Measurements from ENCODE around the gene PRKAR1B. TPM values are rescaled to one million over a fixed set of nuclear protein-coding genes. Genes with fewer than 3 reads are reported as not detected.
A peak's percentile ranks its signal among the peaks of the same experiment; 100 is the strongest.

Gene PRKAR1B
- total and polyA plus RNA-seq, 10 of the 15 experiments (the other 5 are each of a cell fraction or from before 2014, with no cell fraction given): 1.4 to 45.6 (median 19.3) TPM

- TF ChIP-seq YY1 (IDR thresholded peaks at IDR 0.05; ENCODE audit: low read depth, low read length): 0 out of 2 replicates have a peak, but pooled peaks have one; percentile 57
- no peak for TF ChIP-seq BCL3 (IDR thresholded peaks at IDR 0.05; ENCODE audit: borderline replicate concordance, insufficient read depth, low read depth, low read length, poor library complexity, severe bottlenecking)
Observed at GRCh38 chr7:774161-775109, 47.4 kb upstream of the PRKAR1B start (continued).

GRCh38 chr7:773622-773915 is 46.5 kb upstream of the PRKAR1B start:
- in situ Hi-C loops (cut with MboI): no loop called here
- Histone ChIP-seq H3K27ac (ENCODE audit: control insufficient read depth, insufficient read depth) (no peak overlapping the region), H3K27me3 (replicated peaks in 1 of 2; ENCODE audit: control insufficient read depth in 2 of 2, insufficient read depth in 2 of 2, low read length in 1 of 2) (no peaks in the 10 kb centered on the region), H3K9ac (ENCODE audit: control insufficient read depth, insufficient read depth, low read length) (no peak overlapping the region), H3K4me3 (no peak overlapping the region), H3K4me1 (ENCODE audit: control insufficient read depth, insufficient read depth, low read length) (no peaks in the 10 kb centered on the region), H4K20me1 (ENCODE audit: control insufficient read depth, insufficient read depth) (no peaks in the 10 kb centered on the region), H3K9me3 (replicated peaks; ENCODE audit: control insufficient read depth, insufficient read depth, low read length) (no peaks in the 10 kb centered on the region), H2AFZ (ENCODE audit: control insufficient read depth, low read depth, low read length) (no peak overlapping the region), H3K4me2 (ENCODE audit: control insufficient read depth, insufficient read depth) (no peak overlapping the region), H3K79me2 (ENCODE audit: control insufficient read depth, insufficient read depth, low read length) (no peaks in the 10 kb centered on the region), H3K36me3 (ENCODE audit: control insufficient read depth in 2 of 2, insufficient read depth in 2 of 2, low read length in 1 of 2) (peaks cover 0 to 2% of the 10 kb centered on the region in 2 experiments; a peak in 3 of 4 replicates)
- FAIRE-seq (no peak), ATAC-seq (no peak), DNase-seq (ENCODE audit: low read depth, low spot score) (no peak)
- CTCF ChIA-PET: interaction anchor here (1.3 to 1.4 kb wide), 2 partner anchors 42 to 452 kb away, joined by 3 to 6 read pairs; no protein-coding TSS in a partner anchor
- intact Hi-C loops (cut with micrococcal nuclease; ENCODE audit: unreplicated experiment): loop anchor here (5.0 kb wide), 1 partner anchor 451 kb away; no protein-coding TSS in a partner anchor
- WGBS (ENCODE audit: insufficient coverage, insufficient replicate concordance, low lambda C conversion rate, missing lambda C conversion rate): 89% methylated on average over 12 of the region's 12 CpGs
- RAD21 ChIA-PET (ENCODE audit: unreplicated experiment): no interaction called here
- POLR2A ChIA-PET: no interaction called here
- BruUV-seq (replicated peaks): no TSS peak
- SMC1A ChIA-PET (ENCODE audit: uncharacterized antibody, unreplicated experiment): no interaction called here
- TF ChIP-seq CHD4 (IDR thresholded peaks at IDR 0.05) (no peak), RB1 (IDR thresholded peaks at IDR 0.05; ENCODE audit: borderline replicate concordance) (no peak), ZZZ3 (IDR thresholded peaks at IDR 0.05; ENCODE audit: control insufficient read depth, insufficient read length, low read depth) (no peak), EP300 (IDR thresholded peaks at IDR 0.05; ENCODE audit: borderline replicate concordance in 1 of 2, control insufficient read depth in 1 of 2, low read depth in 2 of 2, low read length in 2 of 2) (no peak), EZH2 (IDR thresholded peaks at IDR 0.05; ENCODE audit: borderline replicate concordance, control insufficient read depth, low read depth, low read length) (no peak), ELK1 (IDR thresholded peaks at IDR 0.05; ENCODE audit: low read depth, low read length) (no peak), NR2F1 (conservative IDR thresholded peaks at IDR 0.05) (no peak), RFX5 (IDR thresholded peaks at IDR 0.05; ENCODE audit: low read depth, low read length) (no peak), USF2 (IDR thresholded peaks at IDR 0.05; ENCODE audit: borderline replicate concordance, low read depth, low read length) (no peak), TCF7 (IDR thresholded peaks at IDR 0.05; ENCODE audit: borderline replicate concordance) (no peak), YBX1 (IDR thresholded peaks at IDR 0.05) (no peak), EGR1 (IDR thresholded peaks at IDR 0.05; ENCODE audit: borderline replicate concordance in 1 of 2, low read depth in 2 of 2, low read length in 2 of 2) (no peak), POU2F2 (IDR thresholded peaks at IDR 0.05; ENCODE audit: borderline replicate concordance, low read depth, low read length) (no peak), ZSCAN29 (IDR thresholded peaks at IDR 0.05) (no peak), NRF1 (conservative IDR thresholded peaks at IDR 0.05; ENCODE audit: low read depth, low read length) (no peak)

Measured in GM12878 (cell line).